ELR (cell line): ENCODE results near the gene ADM2.
"Not testable (repeated sequence)": the region's sequence is repeated elsewhere in the genome, so short reads cannot be mapped to it uniquely, and the experiment has no call there.

Experiments
- DNase-seq: peaks from one replicate; pipeline ENCODE4 v3.0.0-alpha.2; 2015; ENCODE audit warnings: low read depth

Gene ADM2

DNA sequence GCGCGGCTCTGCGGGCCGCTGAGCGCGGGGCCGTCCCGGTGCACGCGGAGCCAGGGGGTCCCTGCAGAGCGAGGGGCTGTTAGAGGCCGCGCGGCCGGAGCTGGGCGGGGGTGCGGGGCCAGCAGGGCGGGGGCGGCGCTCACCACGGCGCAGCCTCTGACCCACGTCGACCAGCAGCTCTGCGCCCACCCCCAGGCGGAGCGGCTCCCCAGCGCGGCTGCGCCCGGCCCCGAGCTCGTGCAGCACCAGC, 44.4 kb downstream of the ADM2 start:
- no peak for DNase-seq

DNA sequence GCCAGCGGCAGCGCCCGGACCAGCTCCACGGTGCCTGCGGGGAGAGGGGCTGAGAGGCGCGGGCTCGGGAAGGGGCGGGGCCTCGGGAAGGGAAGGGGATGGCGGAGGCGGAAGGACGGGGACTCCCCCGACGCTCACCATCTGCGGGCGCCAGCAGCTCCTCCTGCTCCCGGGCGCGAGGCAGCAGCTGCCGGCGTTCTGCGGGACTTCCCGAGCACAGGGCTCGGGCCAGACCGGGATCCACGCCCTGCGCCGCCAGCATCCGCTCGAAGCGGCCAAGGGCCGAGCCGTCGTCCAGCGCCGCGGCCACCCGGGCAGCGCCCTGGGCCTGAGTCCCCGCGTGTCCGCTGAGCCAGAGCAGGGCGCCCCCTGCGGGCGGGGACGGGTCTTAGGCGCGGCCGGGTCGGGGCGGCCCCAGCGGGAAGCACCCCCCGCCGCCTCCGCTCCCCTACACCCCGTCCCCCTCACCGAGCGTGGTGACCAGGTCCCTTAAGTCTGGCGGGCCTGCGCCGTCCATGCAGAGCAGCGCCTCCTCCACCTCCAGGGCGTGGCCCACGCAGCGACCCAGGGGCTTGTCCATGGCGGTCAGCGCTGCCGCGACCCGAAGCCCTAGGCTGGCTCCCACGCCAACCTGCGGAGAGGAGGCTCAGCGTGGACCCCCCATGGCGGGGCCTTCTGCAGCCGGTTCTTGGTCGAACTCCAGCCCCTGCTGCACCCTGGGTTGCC, 44.9 kb downstream of the ADM2 start:
- peak; percentile 77 for DNase-seq

DNA sequence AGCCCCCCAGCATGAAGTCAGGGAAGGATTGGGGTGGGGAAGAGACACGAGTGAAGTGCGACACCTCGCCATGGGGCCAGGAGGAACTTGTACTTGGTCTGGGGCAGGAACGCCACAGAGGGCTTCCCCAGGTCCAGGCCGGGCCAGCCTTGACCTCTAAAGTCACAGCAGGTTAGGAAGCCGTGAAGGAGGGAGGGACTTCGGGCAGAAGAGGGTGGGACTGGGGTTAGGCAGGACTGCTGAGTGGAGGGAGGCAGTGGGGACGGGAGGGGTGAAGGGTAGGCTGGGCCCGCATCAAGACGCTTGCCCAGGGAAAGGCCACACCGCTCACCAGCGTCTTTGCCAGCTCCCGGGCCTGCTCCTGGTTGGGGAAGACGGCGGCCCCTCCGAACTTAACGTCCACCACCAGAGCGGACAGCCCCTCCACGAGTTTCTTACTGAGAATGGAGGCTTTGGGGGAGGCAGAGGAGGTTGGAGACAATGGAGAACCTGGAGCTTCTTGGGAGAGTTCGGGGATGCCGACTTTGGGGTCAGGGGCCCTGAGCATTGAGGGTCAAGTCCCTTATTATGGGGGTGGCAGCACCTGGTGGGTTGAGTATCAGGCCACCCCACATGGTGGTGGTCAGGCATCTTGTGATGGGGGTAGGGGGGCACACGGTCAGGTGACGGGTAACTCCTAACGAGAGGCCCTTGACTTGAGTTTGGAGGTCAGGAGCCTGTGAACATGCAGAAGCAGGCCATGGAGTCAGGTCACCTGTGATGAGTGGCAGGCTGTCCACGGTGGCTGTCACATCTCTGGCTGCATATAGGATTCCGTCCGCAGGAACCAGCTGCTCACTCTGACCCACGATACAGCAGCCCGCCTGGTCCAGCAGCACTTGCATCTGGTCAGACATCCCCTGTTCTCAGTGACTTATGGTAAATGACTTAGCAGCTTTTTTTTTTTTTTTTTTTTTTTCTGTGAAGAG, 45.8 kb downstream of the ADM2 start:
- no peak for DNase-seq

DNA sequence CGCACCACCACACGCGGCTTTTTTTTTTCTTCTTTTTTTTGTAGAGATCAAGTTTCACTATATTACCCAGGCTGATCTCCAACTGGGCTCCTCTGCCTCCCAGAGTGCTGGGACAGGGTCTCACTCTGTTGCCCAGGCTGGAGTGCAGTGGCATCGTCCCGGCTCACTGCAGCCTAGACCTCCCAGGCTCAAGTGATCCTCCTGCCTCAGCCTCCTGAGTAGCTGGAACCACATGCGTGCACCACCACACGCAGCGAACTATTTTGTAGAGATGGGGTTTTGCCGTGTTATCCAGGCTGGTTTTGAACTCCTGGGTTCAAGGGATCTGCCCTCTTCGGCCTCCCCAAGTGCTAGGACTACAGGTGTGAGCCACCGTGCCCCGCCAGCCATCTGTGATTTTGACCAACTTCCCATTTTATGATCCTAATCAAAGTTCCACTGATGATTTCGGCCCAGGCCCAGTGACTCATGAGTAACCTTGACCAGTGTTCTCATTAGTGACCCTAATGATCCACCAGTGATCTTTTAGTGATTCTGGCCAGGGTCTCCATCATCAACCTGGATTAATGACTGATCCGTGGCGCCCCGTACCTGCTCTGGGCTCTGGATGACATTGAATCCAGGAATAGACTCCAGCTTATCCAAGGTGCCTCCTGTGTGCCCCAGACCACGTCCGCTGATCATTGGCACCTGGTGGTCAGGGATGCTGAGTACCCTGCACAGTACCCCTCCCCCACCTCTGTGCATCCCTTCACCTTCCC, 46.8 kb downstream of the ADM2 start:
- DNase-seq: no peak

DNA sequence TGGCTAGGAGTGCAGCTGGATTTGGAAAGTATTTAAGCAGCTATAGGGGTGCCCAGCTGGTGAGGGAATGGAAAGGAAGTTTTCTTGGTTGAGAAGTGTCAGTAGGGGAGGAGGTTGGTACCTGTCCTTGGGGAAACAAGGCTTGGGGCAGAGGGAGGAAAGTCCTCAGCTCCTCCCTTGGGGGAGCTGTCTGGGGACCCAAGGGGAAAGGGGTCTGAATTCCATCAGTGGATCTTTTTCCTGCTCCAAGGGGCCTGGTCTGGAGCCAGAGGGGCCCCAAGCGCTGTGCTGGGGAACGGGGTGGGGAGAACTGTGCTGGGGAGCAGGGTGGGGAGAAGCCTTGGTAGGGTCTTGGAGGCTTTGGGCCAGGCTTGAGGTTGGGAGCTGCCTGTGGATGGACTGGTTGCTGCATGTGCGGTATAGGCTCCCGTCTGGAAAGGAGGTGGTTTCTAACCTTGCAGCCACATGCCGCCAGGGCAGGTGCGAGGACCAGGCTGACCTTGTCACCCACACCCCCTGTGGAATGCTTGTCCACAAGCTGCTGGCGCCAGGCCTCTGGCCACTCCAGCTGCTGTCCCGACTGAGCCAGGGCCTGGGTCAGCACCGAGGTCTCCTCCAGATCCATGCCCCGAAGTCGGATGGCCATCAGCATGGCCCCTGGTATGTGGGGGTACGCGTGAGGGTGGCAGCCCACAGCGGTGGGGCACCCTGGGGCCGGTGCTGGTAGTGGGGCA, 47.5 kb downstream of the ADM2 start:
- DNase-seq: no peak

DNA sequence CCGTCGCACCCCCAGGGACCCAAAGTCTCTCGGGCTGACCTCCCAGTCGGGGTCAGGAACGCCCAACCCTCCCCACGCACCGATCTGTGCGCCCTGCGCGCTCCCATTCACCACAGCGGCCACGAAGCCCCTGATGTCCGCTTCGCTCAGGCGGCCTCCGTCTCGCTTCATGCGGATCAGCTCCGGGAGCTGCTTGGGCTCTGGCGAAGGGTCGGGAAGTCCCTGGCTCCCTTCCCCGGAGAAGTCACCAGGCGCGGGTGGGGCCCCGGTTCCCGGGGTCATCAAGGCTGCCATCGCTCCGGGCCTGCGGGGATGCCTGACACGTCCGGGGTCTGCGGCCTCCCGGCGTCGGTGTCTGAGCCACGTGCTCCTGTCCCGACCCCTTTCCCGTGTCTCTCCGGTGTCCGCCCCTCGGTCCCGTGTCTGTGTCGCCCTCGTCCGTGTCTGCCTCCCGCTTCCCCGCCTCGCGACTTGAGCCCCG, 48.1 kb downstream of the ADM2 start:
- no peak for DNase-seq

DNA sequence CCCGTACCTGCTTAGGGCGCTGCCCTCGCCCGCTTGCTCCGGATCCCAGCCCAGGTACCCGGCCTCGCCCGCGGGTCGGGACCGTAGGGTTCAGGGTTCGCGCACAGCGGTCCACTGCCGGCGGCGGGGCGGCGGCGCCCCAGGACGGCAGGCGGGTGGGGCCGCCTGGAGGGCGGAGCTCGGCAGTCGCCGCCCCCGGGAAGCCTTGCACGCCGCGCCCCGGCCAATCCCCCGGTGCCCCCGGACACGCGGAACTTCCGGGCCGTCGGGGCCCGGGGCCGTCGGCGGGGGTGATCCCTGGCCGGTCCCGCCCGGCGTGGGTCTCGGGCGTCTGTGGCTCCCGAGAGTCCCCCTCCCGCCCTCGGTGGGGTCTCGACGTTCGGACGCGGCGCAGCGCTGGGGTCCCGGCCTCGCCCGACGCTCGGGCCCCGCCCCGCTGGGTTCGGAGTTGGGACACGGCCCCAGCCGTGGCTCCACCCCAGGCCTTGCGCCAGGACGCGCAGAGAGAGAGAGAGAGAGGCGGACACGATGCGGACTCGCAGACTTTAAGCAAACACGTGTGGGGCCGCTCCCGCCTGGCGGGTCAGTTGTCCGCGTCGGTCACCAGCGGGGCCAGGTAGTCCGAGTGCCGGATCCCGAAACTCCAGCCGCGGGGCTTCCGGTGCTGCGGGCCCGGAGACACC, 48.7 kb downstream of the ADM2 start, which contains the start of gene TYMP:
TYMP (minus strand) TSS at position 116 of the 683 bp plus-strand sequence. CDS start 303 bp downstream, outside the sequence.
- peak; percentile 61 for DNase-seq

- no peak for DNase-seq
These were observed 49.2 kb downstream of the ADM2 start for GRCh38 chr22:50530580-50530876.

- DNase-seq: peak; percentile 73
These were observed 49.7 kb downstream of the ADM2 start for GRCh38 chr22:50530877-50531545.

DNA sequence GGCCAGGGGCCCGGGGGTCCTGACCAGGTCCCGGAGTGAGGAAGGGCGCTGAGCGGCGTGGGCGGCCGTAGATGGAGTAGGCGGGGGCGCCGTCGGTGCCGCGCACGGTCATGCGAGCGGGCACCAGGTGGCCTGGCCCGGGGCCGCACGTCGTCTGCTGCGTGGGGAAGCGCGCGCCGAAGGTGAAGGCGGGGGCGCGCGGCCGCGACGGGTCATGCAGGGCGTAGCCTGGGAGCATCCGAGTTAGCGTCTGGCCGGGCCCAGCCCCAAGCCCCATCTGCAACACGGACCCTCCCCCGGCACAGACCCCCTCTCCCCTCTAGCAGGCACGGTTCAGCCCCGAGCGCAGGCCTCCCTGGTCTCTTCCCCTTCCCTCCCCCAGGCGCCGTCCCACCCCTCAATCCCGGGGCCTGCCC, 50.2 kb downstream of the ADM2 start:
- no peak for DNase-seq

DNA sequence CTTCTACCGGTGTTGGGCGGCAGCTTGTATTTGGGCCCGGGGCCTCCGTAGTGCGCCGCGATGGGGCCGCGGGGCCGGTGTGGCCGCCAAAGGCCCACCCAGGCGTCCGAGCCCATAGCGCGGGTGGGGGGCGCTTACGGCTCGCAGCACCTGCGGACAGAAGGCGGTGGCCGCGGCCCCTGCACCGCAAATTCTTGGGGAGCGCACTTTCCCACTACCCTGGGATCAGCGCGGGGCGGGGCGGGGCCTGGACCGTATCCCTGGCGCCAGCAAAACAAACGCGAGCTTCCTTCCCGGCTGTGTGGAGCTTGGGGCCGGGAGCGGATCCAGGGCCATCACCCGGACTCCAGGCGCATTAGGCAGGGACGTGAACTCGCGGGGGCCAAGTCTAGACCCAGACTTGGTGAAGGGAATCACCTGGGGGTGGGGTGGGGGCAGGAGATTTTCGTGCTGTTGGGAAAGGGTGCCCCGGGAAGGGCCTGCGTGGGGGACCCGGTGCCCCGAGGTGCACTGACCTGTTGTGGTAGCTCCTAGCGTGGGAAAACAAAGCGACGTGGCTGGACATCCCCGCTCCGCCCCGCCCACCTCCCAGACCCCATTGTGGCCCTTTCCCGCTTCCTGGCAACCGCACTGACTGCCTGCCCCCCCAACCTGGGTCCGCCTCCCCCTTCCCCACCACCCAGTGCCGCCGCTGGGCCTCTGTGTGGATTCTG, 50.8 kb downstream of the ADM2 start:
- DNase-seq: peak; percentile 68

DNA sequence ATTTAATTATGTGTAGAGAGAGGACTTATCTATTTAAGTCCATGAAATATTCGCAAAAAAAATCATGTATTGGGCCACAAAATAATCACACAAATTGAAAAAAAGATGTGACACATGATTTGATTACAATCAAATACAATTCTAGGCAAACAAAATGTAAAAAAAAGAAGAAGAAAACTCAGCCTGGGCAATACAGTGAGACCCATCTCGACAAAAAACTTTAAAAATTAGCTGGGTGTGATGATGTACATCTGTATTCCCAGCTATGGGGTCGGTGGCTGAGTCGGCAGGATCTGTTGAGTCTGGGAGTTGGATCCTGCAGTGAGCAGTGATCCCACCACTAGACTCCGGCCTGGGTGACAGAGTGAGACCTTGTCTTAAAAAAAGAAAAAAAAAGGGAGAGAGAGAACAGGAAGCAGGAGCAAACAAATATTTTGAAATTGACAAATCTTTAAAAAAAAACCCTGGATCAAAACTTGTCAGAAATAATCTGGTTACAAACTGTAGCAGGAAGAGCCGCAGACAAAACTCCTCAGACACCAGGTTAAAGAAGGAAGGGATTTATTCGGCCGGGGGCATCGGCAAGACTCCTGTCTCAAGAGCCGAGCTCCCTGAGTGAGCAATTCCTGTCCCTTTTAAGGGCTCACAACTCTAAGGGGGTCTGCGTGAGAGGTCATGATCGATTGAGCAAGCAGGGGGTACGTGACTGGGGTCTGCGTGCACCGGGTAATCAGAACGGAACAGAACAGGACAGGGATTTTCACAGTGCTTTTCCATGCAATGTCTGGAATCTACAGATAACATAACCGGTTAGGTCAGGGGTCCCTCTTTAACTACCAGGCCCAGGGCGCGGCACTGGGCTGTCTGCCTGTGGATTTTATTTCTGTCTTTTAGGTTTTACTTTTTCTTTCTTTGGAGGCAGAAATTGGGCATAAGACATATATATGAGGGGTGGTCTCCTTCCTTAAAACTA, 51.8 kb downstream of the ADM2 start:
- DNase-seq: no peak

DNA sequence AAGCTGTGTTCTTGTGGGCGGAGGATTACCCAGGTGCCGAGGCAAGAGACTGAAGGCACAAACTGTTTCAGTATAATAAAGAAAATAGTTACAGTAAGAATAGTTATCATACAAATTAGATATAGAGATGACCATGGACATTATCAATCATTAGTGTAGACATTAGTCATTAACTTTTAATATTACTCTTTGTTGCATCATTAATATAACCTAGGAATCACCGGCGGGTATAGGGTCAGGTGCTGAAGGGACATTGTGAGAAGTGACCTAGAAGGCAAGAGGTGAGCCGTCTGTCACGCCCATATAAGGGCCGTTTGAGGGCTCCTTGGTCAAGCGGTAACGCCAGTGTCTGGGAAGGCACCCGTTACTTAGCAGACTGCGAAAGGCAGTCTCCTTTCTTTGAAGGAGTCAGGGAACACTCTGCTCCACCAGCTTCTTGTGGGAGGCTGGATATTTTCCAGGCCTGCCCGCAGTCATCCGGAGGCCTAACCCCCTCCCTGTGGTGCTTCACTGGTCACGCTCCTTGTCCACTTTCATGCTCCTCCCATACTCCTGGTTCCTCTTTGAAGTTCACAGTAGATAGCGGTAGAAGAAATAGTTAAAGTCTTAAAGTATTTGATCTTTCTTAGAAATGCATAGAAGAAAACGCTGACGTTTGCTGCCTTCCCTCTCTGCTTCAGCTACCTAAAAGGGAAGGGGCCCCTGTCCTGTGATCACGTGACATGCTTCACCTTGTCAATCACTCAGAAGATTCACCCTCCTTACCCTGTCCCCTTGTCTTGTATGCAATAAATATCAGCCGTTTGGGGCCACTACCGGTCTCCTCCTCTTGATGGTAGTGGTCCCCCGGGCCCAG, 52.7 kb downstream of the ADM2 start:
- DNase-seq: not testable (repeated sequence)

DNA sequence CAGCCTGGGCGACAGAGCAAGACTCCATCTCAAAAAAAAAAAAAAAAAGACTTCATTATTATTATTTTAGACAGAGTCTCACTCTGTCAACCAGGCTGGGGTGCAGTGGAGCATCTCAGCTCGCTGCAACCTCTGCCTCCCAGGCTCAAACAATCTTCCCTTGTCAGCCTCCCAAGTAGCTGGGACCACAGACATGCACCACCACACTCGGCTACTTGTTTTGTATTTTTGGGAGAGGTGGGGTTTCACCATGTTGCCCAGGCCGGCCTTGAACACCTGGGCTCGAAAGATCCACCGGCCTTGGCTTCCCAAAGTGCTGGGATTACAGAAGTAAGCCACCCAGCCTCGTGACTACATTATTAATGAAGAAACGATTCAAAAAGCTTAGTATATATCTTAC, 53.8 kb downstream of the ADM2 start:
- no peak for DNase-seq
